ES-I3 (cell line): ENCODE measurements around the gene NEDD9.

ENCODE experiments used
- H3K36me3 ChIP-seq: 2 replicates; pipeline ENCODE4 v1.6.1; 2013; ENCODE audit warnings: mild to moderate bottlenecking, low read length, control low read depth, moderate library complexity; ENCODE audit not compliant: insufficient read depth
- H3K4me1 ChIP-seq: 2 replicates; pipeline ENCODE4 v1.6.1; 2013; ENCODE audit warnings: mild to moderate bottlenecking, control low read depth, low read length; ENCODE audit not compliant: insufficient read depth
- H3K9ac ChIP-seq: 2 replicates; pipeline ENCODE4 v1.6.1; 2013; ENCODE audit warnings: low read depth, mild to moderate bottlenecking, low read length, moderate library complexity
- H3K9me3 ChIP-seq: 2 replicates; pipeline ENCODE4 v1.6.1; 2013; ENCODE audit warnings: mild to moderate bottlenecking, low read length, moderate library complexity; ENCODE audit not compliant: control insufficient read depth, insufficient read depth

NEDD9 gene

GRCh38 chr6:11210386-11211138 lies 21.9 kb downstream of the NEDD9 start:
- Histone ChIP-seq H3K4me1 (peaks cover 23% of the 10 kb centered on the region), H3K36me3 (no peaks in the 10 kb centered on the region), H3K9me3 (no peaks in the 10 kb centered on the region), H3K9ac (no peak overlapping the region)

GRCh38 chr6:11209906-11210305 lies 22.6 kb downstream of the NEDD9 start:
- H3K4me1 ChIP-seq = peaks cover 23% of the 10 kb centered on the region
- H3K36me3 ChIP-seq = no peaks in the 10 kb centered on the region
- no peak overlapping the region for H3K9ac ChIP-seq
- no peaks in the 10 kb centered on the region for H3K9me3 ChIP-seq

GRCh38 chr6:11209369-11209768 lies 23.1 kb downstream of the NEDD9 start:
- H3K9me3 ChIP-seq = no peaks in the 10 kb centered on the region
- no peaks in the 10 kb centered on the region for H3K36me3 ChIP-seq
- peaks cover 23% of the 10 kb centered on the region for H3K4me1 ChIP-seq

GRCh38 chr6:11208854-11209253 lies 23.6 kb downstream of the NEDD9 start:
- no peaks in the 10 kb centered on the region for H3K36me3 ChIP-seq

More at GRCh38 chr6:11209369-11209768, 23.1 kb downstream of the NEDD9 start:
- no peak overlapping the region for H3K9ac ChIP-seq

GRCh38 chr6:11208267-11208666 lies 24.2 kb downstream of the NEDD9 start:
- Histone ChIP-seq H3K9me3 (no peaks in the 10 kb centered on the region), H3K4me1 (peaks cover 30% of the 10 kb centered on the region), H3K9ac (no peak overlapping the region), H3K36me3 (no peaks in the 10 kb centered on the region)

More at GRCh38 chr6:11208854-11209253, 23.6 kb downstream of the NEDD9 start:
- Histone ChIP-seq H3K9me3 (no peaks in the 10 kb centered on the region), H3K9ac (no peak overlapping the region), H3K4me1 (peaks cover 25% of the 10 kb centered on the region)

- Histone ChIP-seq H3K36me3 (no peaks in the 10 kb centered on the region), H3K9me3 (no peaks in the 10 kb centered on the region), H3K9ac (no peak overlapping the region), H3K4me1 (peaks cover 39% of the 10 kb centered on the region)
These were observed 25.1 kb downstream of the NEDD9 start for GRCh38 chr6:11207199-11207968.

GRCh38 chr6:11206576-11206975 lies 25.9 kb downstream of the NEDD9 start:
- H3K9ac ChIP-seq = no peak overlapping the region

GRCh38 chr6:11204794-11205366 lies 27.6 kb downstream of the NEDD9 start:
- peaks cover 35% of the 10 kb centered on the region for H3K4me1 ChIP-seq
- H3K36me3 ChIP-seq = no peaks in the 10 kb centered on the region
- H3K9ac ChIP-seq = no peak overlapping the region
- H3K9me3 ChIP-seq = no peaks in the 10 kb centered on the region

More at GRCh38 chr6:11206576-11206975, 25.9 kb downstream of the NEDD9 start:
- Histone ChIP-seq H3K4me1 (peaks cover 44% of the 10 kb centered on the region), H3K9me3 (no peaks in the 10 kb centered on the region), H3K36me3 (no peaks in the 10 kb centered on the region)

- no peaks in the 10 kb centered on the region for H3K36me3 ChIP-seq
- peaks cover 27% of the 10 kb centered on the region for H3K4me1 ChIP-seq
- no peak overlapping the region for H3K9ac ChIP-seq
- no peaks in the 10 kb centered on the region for H3K9me3 ChIP-seq
These were observed 28.5 kb downstream of the NEDD9 start for GRCh38 chr6:11204005-11204399.

GRCh38 chr6:11203306-11204004 lies 29.0 kb downstream of the NEDD9 start:
- Histone ChIP-seq H3K36me3 (no peaks in the 10 kb centered on the region), H3K9ac (no peak overlapping the region), H3K9me3 (no peaks in the 10 kb centered on the region), H3K4me1 (peaks cover 24% of the 10 kb centered on the region)

GRCh38 chr6:11202513-11203305 lies 29.8 kb downstream of the NEDD9 start:
- peaks cover 27% of the 10 kb centered on the region for H3K4me1 ChIP-seq
- no peaks in the 10 kb centered on the region for H3K36me3 ChIP-seq
- no peaks in the 10 kb centered on the region for H3K9me3 ChIP-seq
- H3K9ac ChIP-seq = no peak overlapping the region

- Histone ChIP-seq H3K9me3 (no peaks in the 10 kb centered on the region), H3K36me3 (no peaks in the 10 kb centered on the region), H3K9ac (no peak overlapping the region), H3K4me1 (peaks cover 34% of the 10 kb centered on the region)
These were observed 30.5 kb downstream of the NEDD9 start for GRCh38 chr6:11201772-11202512.

GRCh38 chr6:11201015-11201414 lies 31.5 kb downstream of the NEDD9 start:
- Histone ChIP-seq H3K9me3 (no peaks in the 10 kb centered on the region), H3K4me1 (peaks cover 38% of the 10 kb centered on the region), H3K9ac (no peak overlapping the region), H3K36me3 (no peaks in the 10 kb centered on the region)
